ENCODE results near the gene AVPR2.

AVPR2 gene

GRCh38 chrX:153886915-153887314, 17.6 kb upstream of the AVPR2 start:
- DNase-seq, result no peak

GRCh38 chrX:153887385-153887784, 17.1 kb upstream of the AVPR2 start:
- DNase-seq, result no peak

- no peak for DNase-seq
Measured at GRCh38 chrX:153888344-153888743, 16.1 kb upstream of the AVPR2 start.

- DNase-seq, result no peak
Measured at GRCh38 chrX:153889123-153889522, 15.3 kb upstream of the AVPR2 start.

GRCh38 chrX:153897899-153898298, 6.6 kb upstream of the AVPR2 start:
- no peak for DNase-seq

GRCh38 chrX:153900831-153901752, 3.4 kb upstream of the AVPR2 start:
- peak; percentile 23 for DNase-seq

- DNase-seq, result no peak
Measured at GRCh38 chrX:153901753-153902140, 2.7 kb upstream of the AVPR2 start.

GRCh38 chrX:153902385-153902784, 2.1 kb upstream of the AVPR2 start:
- DNase-seq, result no peak

- no peak for DNase-seq
Measured at GRCh38 chrX:153903238-153903980, 1.1 kb upstream of the AVPR2 start.

GRCh38 chrX:153905481-153906095, 1.1 kb downstream of the AVPR2 start:
- DNase-seq, result no peak

GRCh38 chrX:153906126-153906917, 1.8 kb downstream of the AVPR2 start:
- no peak for DNase-seq

- DNase-seq, result no peak
Measured at GRCh38 chrX:153907456-153907855, 3.0 kb downstream of the AVPR2 start.

- no peak for DNase-seq
Measured at GRCh38 chrX:153908219-153908860, 3.9 kb downstream of the AVPR2 start.

GRCh38 chrX:153909024-153909979, 4.8 kb downstream of the AVPR2 start:
- DNase-seq, result no peak

GRCh38 chrX:153909980-153910360, 5.5 kb downstream of the AVPR2 start:
- DNase-seq, result no peak

GRCh38 chrX:153910446-153910845, 6.0 kb downstream of the AVPR2 start:
- DNase-seq, result no peak

GRCh38 chrX:153911798-153912197, 7.3 kb downstream of the AVPR2 start:
- DNase-seq, result no peak

GRCh38 chrX:153913211-153913610, 8.7 kb downstream of the AVPR2 start:
- no peak for DNase-seq

GRCh38 chrX:153913701-153914100, 9.2 kb downstream of the AVPR2 start:
- DNase-seq, result no peak

- no peak for DNase-seq
Measured at GRCh38 chrX:153917869-153918268, 13.4 kb downstream of the AVPR2 start.

GRCh38 chrX:153919281-153919680, 14.8 kb downstream of the AVPR2 start:
- DNase-seq, result no peak

All from DMS79 (cell line).